Activated T-helper 2 cell treated with anti-CD3 and anti-CD28 coated beads, Interferon-gamma antibody, Interleukin-2, Interleukin-4, amounts not matched to agents 10 μg/mL and 5 μg/mL and 100 μg/mL, durations not matched to agents 14 hours and 24 hours and 36 hours (primary cell): ENCODE data around the gene FCSK. TPM values are rescaled to one million over a fixed set of nuclear protein-coding genes. Genes with fewer than 3 reads are reported as not detected.
"Not testable (repeated sequence)": the region's sequence is repeated elsewhere in the genome, so short reads cannot be mapped to it uniquely, and the experiment has no call there.

Source experiments
- DNase-seq: peaks from one replicate; pipeline ENCODE4 v3.0.0; 2021; ENCODE audit warnings: low spot score
- H3K27ac Mint-ChIP-seq: one replicate; pipeline ENCODE4 v1.8.0; 2021; ENCODE audit warnings: mixed read lengths
- H3K27me3 Mint-ChIP-seq: one replicate; pipeline ENCODE4 v1.8.0; 2021; ENCODE audit warnings: low read depth, mixed read lengths
- H3K36me3 Mint-ChIP-seq: one replicate; pipeline ENCODE4 v1.8.0; 2021; ENCODE audit warnings: low read depth, mixed read lengths
- H3K4me1 Mint-ChIP-seq: one replicate; pipeline ENCODE4 v1.8.0; 2021; ENCODE audit warnings: low read depth, mixed read lengths
- H3K4me3 Mint-ChIP-seq: one replicate; pipeline ENCODE4 v1.8.0; 2021; ENCODE audit warnings: low read depth, mild to moderate bottlenecking, moderate library complexity, mixed read lengths
- H3K9me3 Mint-ChIP-seq: one replicate; pipeline ENCODE4 v1.8.0; 2021; ENCODE audit warnings: mixed read lengths
- intact Hi-C: fragments of 100-400 bp; cut with micrococcal nuclease; formaldehyde crosslinking; loops from one replicate; pipeline ENCODE4 v1.15.1; 2023
- total RNA-seq: library from RNA; stranded (reverse); gene quantifications from 2 replicates; pipeline ENCODE4 v1.2.3, GENCODE V29; 2022

Gene FCSK
- total RNA-seq, 1 donor from 2014 or later, result 19.7 TPM

DNA sequence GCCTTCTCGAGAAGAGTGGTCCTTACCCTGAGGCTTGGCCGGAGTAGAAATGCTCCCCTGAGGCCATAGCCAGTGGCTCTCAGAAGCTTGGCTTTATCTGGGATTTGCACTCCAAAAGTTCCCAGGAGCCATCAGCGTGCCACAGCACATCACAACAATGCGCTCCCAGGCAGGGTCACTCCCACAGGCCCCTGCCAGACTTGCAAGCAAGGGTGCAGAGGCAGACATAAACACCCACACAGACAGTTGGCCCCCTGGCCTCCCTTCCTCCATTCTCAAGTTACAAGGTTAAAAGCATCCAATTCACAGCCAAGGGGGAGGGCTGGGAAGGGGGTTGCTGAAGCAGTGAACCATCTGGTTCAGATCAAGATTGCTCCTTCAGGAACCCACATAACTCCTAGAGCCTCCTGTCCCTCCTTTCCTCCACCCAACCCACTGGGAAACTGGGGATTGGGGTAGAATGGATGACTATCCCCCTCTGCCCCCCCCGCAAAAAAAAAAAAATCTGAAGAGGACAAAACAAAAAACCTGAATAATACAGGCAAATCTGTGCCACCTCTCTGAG, 17.3 kb upstream of the FCSK start:
- Mint-ChIP-seq H3K27me3 (no peaks in the 10 kb centered on the region), H3K27ac (peak overlapping the region; percentile 24), H3K9me3 (no peaks in the 10 kb centered on the region), H3K36me3 (peaks cover 14% of the 10 kb centered on the region), H3K4me3 (peak overlapping the region; percentile 91), H3K4me1 (peaks cover 32% of the 10 kb centered on the region)
- no peak for DNase-seq
- intact Hi-C loops, result no loop called here

DNA sequence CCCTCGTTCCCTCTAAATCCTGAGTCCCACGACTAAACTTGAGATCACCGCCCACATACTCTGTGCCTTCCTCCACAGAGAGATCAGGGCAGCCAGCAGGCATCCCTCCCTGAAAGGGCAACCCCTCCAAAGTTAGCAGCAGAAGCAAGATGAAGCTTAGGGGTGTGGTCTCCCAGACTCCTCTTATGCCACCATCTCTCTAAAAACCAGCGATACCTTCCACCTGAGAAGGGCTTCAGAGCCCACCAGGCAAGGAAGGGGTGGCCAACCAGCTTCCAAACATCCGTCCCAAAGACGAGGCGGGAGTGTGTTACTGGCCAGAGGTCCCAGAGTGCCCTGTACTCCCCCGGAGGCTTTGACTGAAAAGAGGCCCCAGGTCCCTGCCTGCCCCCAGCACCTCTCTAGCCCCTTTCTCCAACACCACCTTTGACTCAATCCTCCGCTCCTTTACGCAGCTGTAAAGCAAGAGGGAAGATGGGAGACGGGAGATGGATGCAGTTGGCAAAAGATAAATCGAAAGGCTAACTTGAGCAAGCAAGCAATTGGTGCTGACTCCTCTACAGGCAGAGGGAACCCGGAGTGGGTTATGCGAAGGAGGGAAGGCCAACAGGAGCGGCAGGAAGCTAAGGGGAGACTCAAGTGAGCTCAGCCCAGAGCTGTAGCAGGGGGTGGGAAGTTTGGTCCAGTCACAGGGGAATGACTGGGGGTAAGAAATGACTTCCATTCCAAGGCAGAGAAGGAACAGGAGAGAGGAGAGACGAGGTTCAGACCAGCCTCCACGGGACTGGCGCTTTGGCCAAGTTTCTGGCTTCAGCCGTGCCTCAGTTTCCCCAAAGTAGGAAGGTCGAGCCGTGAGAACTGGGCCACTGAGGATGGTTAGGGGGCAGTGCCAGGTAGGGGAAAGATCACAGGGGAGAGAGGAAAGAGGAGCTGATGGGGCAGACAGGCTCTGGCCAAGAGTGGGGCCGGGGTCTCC, 16.5 kb upstream of the FCSK start:
- Mint-ChIP-seq H3K4me1 (peaks cover 25% of the 10 kb centered on the region), H3K36me3 (peaks cover 14% of the 10 kb centered on the region), H3K9me3 (no peaks in the 10 kb centered on the region), H3K4me3 (peak overlapping the region; percentile 91), H3K27me3 (no peaks in the 10 kb centered on the region), H3K27ac (peak overlapping the region; percentile 76)
- DNase-seq, result no peak
- intact Hi-C loops, result loop anchor here (2.0 kb wide), 1 partner anchor 85 kb away; the partner anchor contains the start of genes COG4 and SF3B3

DNA sequence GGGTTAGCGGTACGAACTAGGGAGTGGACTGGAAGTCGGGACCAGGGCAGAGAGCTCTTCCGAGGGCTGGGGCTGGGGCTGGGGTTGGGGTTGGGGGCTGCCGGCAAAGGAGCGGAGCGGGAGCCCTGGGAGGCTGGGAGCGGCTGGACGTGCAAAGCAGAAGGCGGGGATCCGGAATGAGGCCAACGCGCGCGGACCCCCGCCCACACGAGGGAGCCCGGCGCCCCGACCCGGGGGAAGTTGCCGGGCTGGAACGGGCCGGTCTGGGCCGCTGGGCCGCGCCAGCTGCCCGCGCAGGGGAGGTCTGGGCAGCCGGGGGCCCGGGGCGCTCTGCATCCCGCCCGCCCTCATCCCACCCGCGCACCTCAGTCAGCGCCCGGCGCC, 15.8 kb upstream of the FCSK start:
- Mint-ChIP-seq H3K27me3 (no peaks in the 10 kb centered on the region), H3K27ac (peak overlapping the region; percentile 76)

DNA sequence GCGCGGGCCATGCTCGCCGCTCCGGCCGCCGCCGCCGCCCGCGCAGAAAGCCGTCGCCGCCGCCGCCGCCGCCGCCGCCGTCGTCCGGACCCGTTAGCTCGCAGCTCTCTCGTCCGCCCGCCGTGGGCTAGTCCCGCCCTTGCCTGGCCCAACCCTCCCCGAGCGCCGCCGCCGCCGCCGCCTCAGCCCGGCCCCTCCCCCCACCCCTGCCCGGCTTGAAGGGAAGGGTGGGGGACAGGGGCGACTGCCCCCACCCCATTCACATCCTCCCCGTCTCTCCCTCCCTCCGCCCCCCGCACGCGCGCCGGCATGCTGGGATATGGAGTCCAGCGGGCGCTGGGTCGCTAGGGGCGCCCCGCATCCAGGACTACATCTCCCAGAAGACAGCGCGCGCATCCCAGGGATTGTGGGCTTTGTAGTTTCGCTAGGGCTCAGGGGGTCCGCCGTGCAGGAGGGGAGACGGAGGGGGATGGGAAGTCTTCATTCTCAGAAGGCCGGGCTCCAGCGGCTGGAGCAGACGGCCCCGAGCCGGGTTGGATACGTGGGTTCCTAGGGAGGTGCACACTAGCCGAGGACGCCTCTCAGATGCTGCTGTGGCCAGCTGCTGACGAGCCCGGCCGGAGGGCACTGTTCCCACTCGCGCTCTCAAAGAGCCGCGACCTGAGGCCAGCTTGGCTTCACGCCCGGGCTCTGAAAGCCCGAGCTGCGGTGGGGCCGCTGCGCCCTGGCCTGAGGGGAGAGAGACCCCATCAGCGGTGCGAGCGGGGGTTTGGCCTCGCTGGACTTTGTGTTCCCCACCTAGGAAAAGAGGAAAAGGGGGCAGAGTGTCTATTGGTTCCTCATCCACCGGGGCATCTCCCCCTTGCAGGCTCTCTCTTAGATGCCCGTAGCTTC, 15.2 kb upstream of the FCSK start, which contains the start of gene ST3GAL2:
ST3GAL2 (minus strand) TSS at position 132 of the 894 bp plus-strand sequence. CDS start 40,570 bp downstream, outside the sequence.
- DNase-seq, result peak; percentile 91
- intact Hi-C loops, result loop anchor here (1.0 to 2.0 kb wide), 5 partner anchors 11 to 84 kb away; partner anchors contain the start of genes COG4, FCSK and SF3B3

More for the DNA sequence above, 15.8 kb upstream of the FCSK start:
- peak overlapping the region; percentile 91 for H3K4me3 Mint-ChIP-seq
- no peak for DNase-seq
- H3K4me1 Mint-ChIP-seq, result peaks cover 21% of the 10 kb centered on the region
- peaks cover 14% of the 10 kb centered on the region for H3K36me3 Mint-ChIP-seq
- intact Hi-C loops, result loop anchor here (2.0 kb wide), 1 partner anchor 84 kb away; the partner anchor contains the start of genes COG4 and SF3B3
- H3K9me3 Mint-ChIP-seq, result no peaks in the 10 kb centered on the region

DNA sequence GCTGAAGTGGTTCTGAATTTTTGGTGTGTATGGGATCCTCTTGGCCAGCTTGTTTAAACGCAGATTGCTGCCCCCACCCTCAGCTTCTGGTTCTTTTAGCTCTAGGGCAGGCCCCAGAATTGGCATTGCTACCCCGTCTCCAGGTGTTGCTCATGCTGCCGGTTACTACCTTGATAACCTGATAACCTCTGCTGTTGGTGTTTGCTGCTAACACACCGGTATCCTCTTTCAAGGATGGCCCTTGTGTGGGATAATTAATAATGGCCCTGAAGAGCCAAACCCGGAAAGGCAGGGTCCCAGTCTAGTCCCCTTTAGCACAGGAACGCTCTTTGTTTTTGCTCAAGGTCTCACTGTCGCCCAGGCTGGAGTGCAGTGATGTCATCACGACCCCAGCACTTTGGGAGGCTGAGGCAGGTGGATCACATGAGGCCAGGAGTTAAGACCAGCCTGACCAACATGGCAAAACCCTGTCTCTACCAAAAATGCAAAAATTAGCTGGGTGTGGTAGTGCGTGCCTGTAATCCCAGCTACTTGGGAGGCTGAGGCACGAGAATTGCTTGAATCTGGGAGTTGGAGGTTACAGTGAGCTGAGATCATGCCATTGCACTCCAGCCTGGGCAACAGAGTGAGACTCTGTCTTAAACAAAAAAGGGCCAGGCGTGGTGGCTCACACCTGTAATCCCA, 14.2 kb upstream of the FCSK start:
- Mint-ChIP-seq H3K27me3 (no peaks in the 10 kb centered on the region), H3K27ac (no peak overlapping the region), H3K36me3 (peaks cover 4% of the 10 kb centered on the region), H3K4me1 (peaks cover 27% of the 10 kb centered on the region), H3K9me3 (no peaks in the 10 kb centered on the region), H3K4me3 (peak overlapping the region; percentile 88)
- intact Hi-C loops, result no loop called here
- DNase-seq, result no peak

More for the DNA sequence above, 15.2 kb upstream of the FCSK start, which contains the start of gene ST3GAL2:
- Mint-ChIP-seq H3K27ac (peak within 1 kb of the TSS; percentile 89), H3K9me3 (no peaks in the 10 kb centered on the region), H3K36me3 (peaks cover 8% of the 10 kb centered on the region), H3K27me3 (no peaks in the 10 kb centered on the region), H3K4me1 (peaks cover 21% of the 10 kb centered on the region), H3K4me3 (peak within 1 kb of the TSS; percentile 91)

DNA sequence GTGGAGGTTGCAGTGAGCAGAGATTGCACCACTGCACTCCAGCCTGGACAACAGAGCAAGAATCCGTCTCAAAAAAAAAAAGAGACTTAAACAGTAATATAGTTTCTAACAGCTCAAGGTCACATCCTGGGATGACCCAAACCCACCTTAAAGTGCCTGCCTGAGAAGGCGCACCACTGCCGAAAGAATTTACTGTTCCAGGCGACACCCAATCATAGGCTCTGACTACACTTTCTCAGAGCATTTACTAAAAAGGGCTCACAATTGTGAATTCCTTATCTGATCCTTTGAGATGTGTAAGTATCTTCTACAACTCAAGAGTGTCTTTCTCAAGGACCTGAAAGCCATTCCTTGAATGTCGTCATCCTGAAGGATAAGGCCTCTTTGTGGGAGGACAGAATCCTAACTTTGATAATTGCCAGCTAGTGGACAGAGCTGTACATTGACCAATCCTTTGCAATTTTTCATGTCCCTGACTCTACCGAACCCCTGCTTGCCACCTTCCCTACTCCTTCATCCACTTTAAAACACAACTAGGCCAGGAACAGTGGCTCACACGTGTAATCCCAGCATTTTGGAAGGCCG, 12.9 kb upstream of the FCSK start:
- no peak for DNase-seq
- intact Hi-C loops, result no loop called here
- H3K27me3 Mint-ChIP-seq, result no peaks in the 10 kb centered on the region
- H3K4me3 Mint-ChIP-seq, result no peak overlapping the region
- H3K9me3 Mint-ChIP-seq, result no peaks in the 10 kb centered on the region
- H3K27ac Mint-ChIP-seq, result no peak overlapping the region
- peaks cover 25% of the 10 kb centered on the region for H3K4me1 Mint-ChIP-seq
- peaks cover 2% of the 10 kb centered on the region for H3K36me3 Mint-ChIP-seq

DNA sequence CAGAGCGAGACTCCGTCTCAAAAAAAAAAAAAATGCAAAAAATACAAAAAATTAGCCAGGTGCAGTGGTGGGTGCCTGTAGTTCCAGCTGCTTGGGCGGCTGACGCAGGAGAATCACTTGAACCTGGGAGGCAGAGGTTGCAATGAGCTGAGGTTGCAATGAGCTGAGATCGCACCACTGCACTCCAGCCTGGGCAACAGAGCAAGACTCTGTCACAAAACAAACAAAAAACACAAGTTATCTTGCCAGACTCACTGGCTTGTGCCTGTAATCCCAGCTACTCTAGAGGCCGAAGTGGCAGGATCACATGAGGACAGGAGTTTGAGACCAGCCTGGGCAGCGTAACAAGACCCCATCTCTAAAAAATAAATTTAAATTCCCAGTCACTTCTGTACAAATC, 12.1 kb upstream of the FCSK start:
- Mint-ChIP-seq H3K4me3 (no peak overlapping the region), H3K4me1 (peaks cover 16% of the 10 kb centered on the region), H3K9me3 (no peaks in the 10 kb centered on the region), H3K36me3 (no peaks in the 10 kb centered on the region), H3K27ac (no peak overlapping the region), H3K27me3 (no peaks in the 10 kb centered on the region)
- no peak for DNase-seq
- intact Hi-C loops, result no loop called here

DNA sequence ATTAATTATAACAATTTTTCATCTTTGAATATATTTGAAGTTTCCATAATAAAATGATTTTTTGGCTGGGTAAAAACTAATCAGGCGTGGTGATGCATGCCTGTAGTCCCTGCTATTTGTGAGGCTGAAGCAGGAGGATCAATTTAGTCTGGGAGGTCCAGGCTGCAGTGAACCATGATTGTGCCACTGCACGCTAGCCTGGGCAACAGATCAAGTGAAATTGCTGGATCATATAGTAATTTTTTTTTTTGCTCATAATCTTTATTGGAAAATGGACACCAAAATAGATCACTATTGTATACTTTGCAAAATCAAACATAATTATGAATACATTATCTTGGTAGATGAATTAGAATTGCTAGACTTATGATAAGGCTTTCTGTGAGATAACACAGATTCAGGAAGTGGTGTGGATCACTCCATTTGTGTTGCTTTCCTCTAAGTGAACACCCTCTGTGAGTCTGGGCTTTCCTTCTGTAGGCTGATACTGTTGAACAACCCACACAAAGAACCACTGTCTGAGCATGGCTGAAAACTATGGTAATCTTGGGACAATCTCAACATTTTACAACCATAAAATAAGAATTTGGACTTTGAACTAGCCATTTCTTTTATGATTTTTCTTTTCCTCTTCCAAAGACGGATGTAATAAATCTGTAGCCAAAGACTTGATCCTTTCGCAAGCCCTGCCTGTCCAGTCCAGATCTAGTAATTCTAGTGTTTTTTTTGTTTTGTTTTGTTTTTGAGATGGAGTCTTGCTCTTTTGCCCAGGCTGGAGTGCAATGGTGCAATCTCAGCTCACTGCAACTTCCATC, 9.9 kb upstream of the FCSK start:
- Mint-ChIP-seq H3K4me3 (no peak overlapping the region), H3K27ac (no peak overlapping the region), H3K4me1 (peaks cover 6% of the 10 kb centered on the region), H3K36me3 (no peaks in the 10 kb centered on the region), H3K9me3 (no peaks in the 10 kb centered on the region), H3K27me3 (no peaks in the 10 kb centered on the region)
- no peak for DNase-seq
- intact Hi-C loops, result no loop called here

DNA sequence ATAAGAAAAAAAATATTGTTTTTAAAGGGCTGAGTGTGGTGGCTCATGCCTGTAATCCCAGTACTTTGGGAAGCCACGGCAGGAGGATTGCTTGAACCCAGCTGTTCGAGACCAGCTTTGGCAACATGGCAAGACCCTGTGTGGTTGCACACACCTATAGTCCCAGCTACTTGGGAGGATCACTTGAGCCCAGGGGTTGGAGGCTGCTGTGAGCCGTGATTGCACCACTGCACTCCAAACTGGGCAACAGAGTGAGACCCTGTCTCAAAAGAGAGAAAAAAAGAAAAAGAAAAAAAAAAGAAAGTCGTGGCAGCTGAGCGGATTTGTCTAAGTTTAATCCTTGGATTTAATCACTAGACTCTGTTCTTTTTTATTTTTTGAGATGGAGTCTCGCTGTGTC, 6.3 kb upstream of the FCSK start:
- no peak for DNase-seq
- Mint-ChIP-seq H3K9me3 (no peaks in the 10 kb centered on the region), H3K4me1 (peaks cover 8% of the 10 kb centered on the region), H3K36me3 (no peaks in the 10 kb centered on the region), H3K27me3 (no peaks in the 10 kb centered on the region), H3K27ac (no peak overlapping the region), H3K4me3 (no peak overlapping the region)
- intact Hi-C loops, result no loop called here

DNA sequence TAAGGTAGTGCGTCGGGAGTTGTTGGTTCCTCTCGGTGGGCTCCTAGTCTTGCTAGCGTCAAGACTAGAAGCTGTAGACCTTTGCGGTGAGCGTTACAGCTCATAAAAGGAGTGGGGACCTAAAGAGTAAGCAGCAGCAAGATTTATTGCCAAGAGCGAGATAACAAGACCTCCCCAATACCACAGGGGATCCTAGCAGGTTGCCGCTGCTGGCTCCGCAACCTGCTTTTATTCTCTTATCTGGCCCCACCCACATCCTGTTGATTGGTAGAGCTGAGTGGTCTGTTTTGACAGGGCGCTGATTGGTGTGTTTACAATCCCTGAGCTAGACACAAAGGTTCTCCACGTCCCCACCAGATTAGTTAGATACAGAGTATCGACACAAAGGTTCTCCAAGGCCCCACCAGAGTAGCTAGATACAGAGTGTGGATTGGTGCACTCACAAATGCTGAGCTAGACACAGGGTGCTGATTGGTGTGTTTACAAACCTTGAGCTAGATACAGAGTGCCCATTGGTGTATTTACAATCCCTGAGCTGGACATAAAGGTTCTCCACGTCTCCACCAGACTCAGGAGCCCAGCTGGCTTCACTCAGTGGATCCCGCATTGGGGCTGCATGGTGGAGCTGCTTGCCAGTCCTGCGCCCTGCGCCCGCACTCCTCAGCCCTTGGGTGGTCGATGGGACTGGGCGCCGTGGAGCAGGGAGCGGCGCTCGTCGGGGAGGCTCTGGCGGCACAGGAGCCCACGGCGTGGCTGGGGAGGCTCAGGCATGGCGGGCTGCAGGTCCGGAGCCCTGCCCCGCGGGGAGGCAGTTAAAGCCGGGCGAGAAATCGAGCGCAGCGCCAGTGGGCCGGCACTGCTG, 4.0 kb upstream of the FCSK start:
- H3K27me3 Mint-ChIP-seq, intact Hi-C loops, H3K9me3 Mint-ChIP-seq, H3K4me3 Mint-ChIP-seq, H3K36me3 Mint-ChIP-seq, DNase-seq, H3K27ac Mint-ChIP-seq: not testable (repeated sequence)
- H3K4me1 Mint-ChIP-seq, result peaks cover 16% of the 10 kb centered on the region
